Measurements from ENCODE around the gene CYFIP2. TPM values are rescaled to one million over a fixed set of nuclear protein-coding genes. Genes with fewer than 3 reads are reported as not detected.

The CYFIP2 gene
- total RNA-seq, 1 experiment from 2014 or later, result 355 TPM

GRCh38 chr5:157343842-157344790 lies 78.2 kb downstream of the CYFIP2 start:
- peaks cover 56% of the 10 kb centered on the region; the same call in 1 of the 2 replicates for H3K36me3 ChIP-seq (ENCODE audit: insufficient read depth, low read length)
- H2AFZ ChIP-seq (ENCODE audit: low read length), result no peak overlapping the region
- no peak overlapping the region for H3K4me2 ChIP-seq (ENCODE audit: low read depth, low read length, poor library complexity, severe bottlenecking)
- no peak overlapping the region for H3K9ac ChIP-seq (ENCODE audit: low read length)
- no peak for DNase-seq
- H3K9me3 ChIP-seq (ENCODE audit: low read length), result no peaks in the 10 kb centered on the region
- H3K27me3 ChIP-seq (ENCODE audit: low read length), result no peaks in the 10 kb centered on the region
- no peak overlapping the region for H3K27ac ChIP-seq (ENCODE audit: low read length)
- H3K4me3 ChIP-seq (ENCODE audit: low read length), result no peak overlapping the region
- H3K4me1 ChIP-seq (ENCODE audit: low read length), result no peaks in the 10 kb centered on the region
- no peaks in the 10 kb centered on the region for H3K9me2 ChIP-seq (replicated peaks; ENCODE audit: insufficient read depth, low read length)
- H4K20me1 ChIP-seq (ENCODE audit: insufficient read depth, low read depth, low read length), result no peaks in the 10 kb centered on the region
- no peaks in the 10 kb centered on the region for H3K79me2 ChIP-seq (ENCODE audit: low read length)

GRCh38 chr5:157345067-157345466 lies 79.1 kb downstream of the CYFIP2 start:
- Histone ChIP-seq H3K36me3 (ENCODE audit: insufficient read depth, low read length) (peaks cover 53% of the 10 kb centered on the region; the same call in 1 of the 2 replicates), H3K9me2 (replicated peaks; ENCODE audit: insufficient read depth, low read length) (no peaks in the 10 kb centered on the region), H2AFZ (ENCODE audit: low read length) (no peak overlapping the region), H3K27me3 (ENCODE audit: low read length) (no peaks in the 10 kb centered on the region), H4K20me1 (ENCODE audit: insufficient read depth, low read depth, low read length) (no peaks in the 10 kb centered on the region), H3K27ac (ENCODE audit: low read length) (no peak overlapping the region), H3K9me3 (ENCODE audit: low read length) (no peaks in the 10 kb centered on the region), H3K79me2 (ENCODE audit: low read length) (no peaks in the 10 kb centered on the region), H3K9ac (ENCODE audit: low read length) (no peak overlapping the region), H3K4me2 (ENCODE audit: low read depth, low read length, poor library complexity, severe bottlenecking) (no peak overlapping the region), H3K4me3 (ENCODE audit: low read length) (no peak overlapping the region), H3K4me1 (ENCODE audit: low read length) (no peaks in the 10 kb centered on the region)
- no peak for DNase-seq

DNA sequence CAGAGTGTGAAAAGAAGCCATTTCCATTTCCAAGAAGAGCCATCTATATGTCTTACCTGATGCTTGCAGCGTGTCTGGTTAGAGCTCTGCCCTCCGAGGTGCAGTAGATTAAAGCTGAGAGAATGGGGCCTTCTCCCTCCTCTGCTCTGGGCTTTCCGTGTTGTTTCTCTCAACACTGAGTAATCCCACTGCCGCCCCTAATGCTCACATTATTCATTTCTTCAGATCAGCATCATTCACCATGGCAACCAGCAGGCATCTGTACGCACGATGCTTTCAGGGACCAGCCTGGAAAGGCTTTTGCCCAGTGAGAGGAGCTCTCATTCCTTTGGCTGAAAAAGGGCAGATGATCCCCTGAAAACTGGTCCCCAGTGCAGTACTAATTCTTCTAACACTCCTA lies 79.6 kb downstream of the CYFIP2 start:
- H4K20me1 ChIP-seq (ENCODE audit: insufficient read depth, low read depth, low read length), result no peaks in the 10 kb centered on the region
- H3K4me1 ChIP-seq (ENCODE audit: low read length), result no peaks in the 10 kb centered on the region
- H3K27me3 ChIP-seq (ENCODE audit: low read length), result no peaks in the 10 kb centered on the region
- H3K9ac ChIP-seq (ENCODE audit: low read length), result no peak overlapping the region
- H3K27ac ChIP-seq (ENCODE audit: low read length), result no peak overlapping the region
- no peak for DNase-seq
- H3K9me3 ChIP-seq (ENCODE audit: low read length), result no peaks in the 10 kb centered on the region
- H2AFZ ChIP-seq (ENCODE audit: low read length), result no peak overlapping the region
- no peaks in the 10 kb centered on the region for H3K9me2 ChIP-seq (replicated peaks; ENCODE audit: insufficient read depth, low read length)
- peaks cover 51% of the 10 kb centered on the region; the same call in 1 of the 2 replicates for H3K36me3 ChIP-seq (ENCODE audit: insufficient read depth, low read length)
- no peak overlapping the region for H3K4me2 ChIP-seq (ENCODE audit: low read depth, low read length, poor library complexity, severe bottlenecking)
- no peaks in the 10 kb centered on the region for H3K79me2 ChIP-seq (ENCODE audit: low read length)
- no peak overlapping the region for H3K4me3 ChIP-seq (ENCODE audit: low read length)

GRCh38 chr5:157347301-157348048 lies 81.6 kb downstream of the CYFIP2 start:
- H3K27me3 ChIP-seq (ENCODE audit: low read length), result no peaks in the 10 kb centered on the region
- no peak overlapping the region for H3K4me3 ChIP-seq (ENCODE audit: low read length)
- no peak overlapping the region for H3K27ac ChIP-seq (ENCODE audit: low read length)
- H3K4me1 ChIP-seq (ENCODE audit: low read length), result no peaks in the 10 kb centered on the region
- H2AFZ ChIP-seq (ENCODE audit: low read length), result no peak overlapping the region
- no peaks in the 10 kb centered on the region for H3K9me2 ChIP-seq (replicated peaks; ENCODE audit: insufficient read depth, low read length)
- H3K9ac ChIP-seq (ENCODE audit: low read length), result no peak overlapping the region
- H3K4me2 ChIP-seq (ENCODE audit: low read depth, low read length, poor library complexity, severe bottlenecking), result no peak overlapping the region
- peaks cover 46% of the 10 kb centered on the region; the same call in 1 of the 2 replicates for H3K36me3 ChIP-seq (ENCODE audit: insufficient read depth, low read length)
- H3K79me2 ChIP-seq (ENCODE audit: low read length), result no peaks in the 10 kb centered on the region
- DNase-seq, result no peak
- H4K20me1 ChIP-seq (ENCODE audit: insufficient read depth, low read depth, low read length), result no peaks in the 10 kb centered on the region
- H3K9me3 ChIP-seq (ENCODE audit: low read length), result no peaks in the 10 kb centered on the region

- H3K4me2 ChIP-seq (ENCODE audit: low read depth, low read length, poor library complexity, severe bottlenecking), result no peak overlapping the region
- H3K27ac ChIP-seq (ENCODE audit: low read length), result no peak overlapping the region
- H3K79me2 ChIP-seq (ENCODE audit: low read length), result no peaks in the 10 kb centered on the region
- H2AFZ ChIP-seq (ENCODE audit: low read length), result no peak overlapping the region
- H3K9me2 ChIP-seq (replicated peaks; ENCODE audit: insufficient read depth, low read length), result no peaks in the 10 kb centered on the region
- no peak for DNase-seq
- H3K4me3 ChIP-seq (ENCODE audit: low read length), result no peak overlapping the region
- H3K9me3 ChIP-seq (ENCODE audit: low read length), result no peaks in the 10 kb centered on the region
- H4K20me1 ChIP-seq (ENCODE audit: insufficient read depth, low read depth, low read length), result no peaks in the 10 kb centered on the region
- H3K36me3 ChIP-seq (ENCODE audit: insufficient read depth, low read length), result peaks cover 46% of the 10 kb centered on the region; the same call in 1 of the 2 replicates
- H3K27me3 ChIP-seq (ENCODE audit: low read length), result no peaks in the 10 kb centered on the region
- H3K9ac ChIP-seq (ENCODE audit: low read length), result no peak overlapping the region
- H3K4me1 ChIP-seq (ENCODE audit: low read length), result no peaks in the 10 kb centered on the region
Measured at GRCh38 chr5:157348049-157348400, 82.1 kb downstream of the CYFIP2 start.

GRCh38 chr5:157350939-157351801 lies 85.2 kb downstream of the CYFIP2 start:
- Histone ChIP-seq H3K36me3 (ENCODE audit: insufficient read depth, low read length) (peaks cover 25% of the 10 kb centered on the region; the same call in 1 of the 2 replicates), H2AFZ (ENCODE audit: low read length) (no peak overlapping the region)

GRCh38 chr5:157351802-157352092 lies 85.8 kb downstream of the CYFIP2 start:
- Histone ChIP-seq H3K9me3 (ENCODE audit: low read length) (no peaks in the 10 kb centered on the region), H3K36me3 (ENCODE audit: insufficient read depth, low read length) (peaks cover 20% of the 10 kb centered on the region; the same call in 1 of the 2 replicates), H3K4me1 (ENCODE audit: low read length) (peaks cover 21% of the 10 kb centered on the region), H4K20me1 (ENCODE audit: insufficient read depth, low read depth, low read length) (no peaks in the 10 kb centered on the region), H3K27me3 (ENCODE audit: low read length) (no peaks in the 10 kb centered on the region), H3K79me2 (ENCODE audit: low read length) (no peaks in the 10 kb centered on the region), H3K4me3 (ENCODE audit: low read length) (no peak overlapping the region), H3K9ac (ENCODE audit: low read length) (no peak overlapping the region), H3K27ac (ENCODE audit: low read length) (no peak overlapping the region), H2AFZ (ENCODE audit: low read length) (no peak overlapping the region), H3K9me2 (replicated peaks; ENCODE audit: insufficient read depth, low read length) (no peaks in the 10 kb centered on the region), H3K4me2 (ENCODE audit: low read depth, low read length, poor library complexity, severe bottlenecking) (no peak overlapping the region)
- DNase-seq, result no peak

More at GRCh38 chr5:157350939-157351801, 85.2 kb downstream of the CYFIP2 start:
- Histone ChIP-seq H3K9me3 (ENCODE audit: low read length) (no peaks in the 10 kb centered on the region), H3K27me3 (ENCODE audit: low read length) (no peaks in the 10 kb centered on the region), H3K27ac (ENCODE audit: low read length) (no peak overlapping the region), H4K20me1 (ENCODE audit: insufficient read depth, low read depth, low read length) (no peaks in the 10 kb centered on the region), H3K9me2 (replicated peaks; ENCODE audit: insufficient read depth, low read length) (no peaks in the 10 kb centered on the region), H3K79me2 (ENCODE audit: low read length) (no peaks in the 10 kb centered on the region), H3K4me3 (ENCODE audit: low read length) (no peak overlapping the region), H3K9ac (ENCODE audit: low read length) (no peak overlapping the region), H3K4me2 (ENCODE audit: low read depth, low read length, poor library complexity, severe bottlenecking) (no peak overlapping the region), H3K4me1 (ENCODE audit: low read length) (peaks cover 16% of the 10 kb centered on the region)
- no peak for DNase-seq

Measured in Karpas-422 (cell line).